ENCODE data around the gene CNTLN.

DNA sequence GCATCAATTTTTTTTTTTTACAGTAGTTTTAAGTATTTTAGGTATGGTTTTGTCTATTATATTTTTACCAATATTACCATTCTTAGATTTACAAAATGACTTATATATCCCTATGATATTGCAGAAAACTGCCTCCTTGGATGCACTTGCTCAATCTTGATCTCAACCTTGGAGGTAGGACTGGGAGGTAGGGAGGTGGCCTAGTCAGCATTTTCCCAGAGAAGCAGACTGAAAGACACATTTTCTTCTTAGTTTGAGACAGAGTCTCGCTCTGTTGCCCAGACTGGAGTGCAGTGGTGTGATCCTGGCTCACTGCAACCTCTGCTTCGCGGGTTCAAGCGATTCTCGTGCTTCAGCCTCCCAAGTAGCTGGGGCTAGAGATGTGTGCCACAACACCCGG, 268.7 kb downstream of the CNTLN start:
- TF ChIP-seq, protein P1, sequence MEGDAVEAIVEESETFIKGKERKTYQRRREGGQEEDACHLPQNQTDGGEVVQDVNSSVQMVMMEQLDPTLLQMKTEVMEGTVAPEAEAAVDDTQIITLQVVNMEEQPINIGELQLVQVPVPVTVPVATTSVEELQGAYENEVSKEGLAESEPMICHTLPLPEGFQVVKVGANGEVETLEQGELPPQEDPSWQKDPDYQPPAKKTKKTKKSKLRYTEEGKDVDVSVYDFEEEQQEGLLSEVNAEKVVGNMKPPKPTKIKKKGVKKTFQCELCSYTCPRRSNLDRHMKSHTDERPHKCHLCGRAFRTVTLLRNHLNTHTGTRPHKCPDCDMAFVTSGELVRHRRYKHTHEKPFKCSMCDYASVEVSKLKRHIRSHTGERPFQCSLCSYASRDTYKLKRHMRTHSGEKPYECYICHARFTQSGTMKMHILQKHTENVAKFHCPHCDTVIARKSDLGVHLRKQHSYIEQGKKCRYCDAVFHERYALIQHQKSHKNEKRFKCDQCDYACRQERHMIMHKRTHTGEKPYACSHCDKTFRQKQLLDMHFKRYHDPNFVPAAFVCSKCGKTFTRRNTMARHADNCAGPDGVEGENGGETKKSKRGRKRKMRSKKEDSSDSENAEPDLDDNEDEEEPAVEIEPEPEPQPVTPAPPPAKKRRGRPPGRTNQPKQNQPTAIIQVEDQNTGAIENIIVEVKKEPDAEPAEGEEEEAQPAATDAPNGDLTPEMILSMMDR (IDR thresholded peaks at IDR 0.05; ENCODE audit: insufficient read depth, low read length), result no peak
- no peak for TF ChIP-seq POLR2AphosphoS5 (IDR thresholded peaks at IDR 0.05; ENCODE audit: low read depth)
